ENCODE results near the gene SHOC2.

Gene SHOC2

DNA sequence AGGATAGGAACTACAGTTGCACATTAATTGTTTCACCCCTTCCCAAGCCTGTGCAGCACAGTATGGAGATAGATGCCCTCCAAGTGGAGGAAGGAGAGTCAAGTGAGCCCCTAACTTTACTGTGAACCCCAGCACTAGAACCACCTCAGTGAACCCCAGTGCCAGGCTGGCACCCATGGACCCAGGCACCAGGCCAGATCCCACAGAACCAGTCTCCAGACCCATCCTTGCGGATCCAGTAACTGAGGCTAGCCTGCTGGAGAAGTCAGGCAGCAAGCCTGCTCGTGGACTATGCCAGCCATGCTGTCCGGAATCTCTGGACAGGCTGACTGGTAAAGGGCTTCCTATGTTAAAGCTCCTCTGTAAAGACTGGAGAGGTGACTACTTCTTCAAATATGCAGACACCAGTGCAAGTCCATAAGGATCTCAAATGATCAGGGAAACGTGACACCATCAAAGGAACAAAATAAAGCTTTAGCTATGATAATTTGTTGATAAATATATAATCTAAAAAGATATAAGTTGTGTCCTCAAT lies 27.7 kb downstream of the SHOC2 start:
- DNase-seq: no peak

GRCh38 chr10:110951381-110951780 lies 32.0 kb downstream of the SHOC2 start:
- no peak for DNase-seq

GRCh38 chr10:110957606-110958005 lies 38.2 kb downstream of the SHOC2 start:
- no peak for DNase-seq

GRCh38 chr10:110959379-110960332 lies 40.3 kb downstream of the SHOC2 start:
- peak in 1 of 2 experiments; percentile 3 for DNase-seq

GRCh38 chr10:110960333-110960712 lies 40.9 kb downstream of the SHOC2 start:
- DNase-seq: no peak

- no peak for DNase-seq
Measured at GRCh38 chr10:110962443-110962842, 43.0 kb downstream of the SHOC2 start.

DNA sequence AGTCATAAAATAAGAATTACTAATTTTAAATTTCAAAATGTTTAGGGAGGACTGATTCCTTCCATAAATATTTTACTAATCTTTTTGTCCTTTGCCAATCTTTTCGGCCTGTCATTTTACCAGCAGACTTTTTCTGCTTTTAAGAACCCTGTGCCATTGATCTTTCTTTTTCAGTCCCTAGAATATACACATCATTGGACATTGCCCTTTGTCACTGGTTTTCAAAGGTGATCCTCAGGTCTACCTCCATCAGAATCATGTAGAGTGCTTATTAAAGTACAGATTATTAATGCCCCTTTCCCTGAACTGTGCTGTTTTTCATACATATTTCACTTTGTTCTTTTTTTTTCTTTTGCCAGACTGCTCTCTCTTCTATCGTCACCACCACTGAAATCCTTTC lies 43.8 kb downstream of the SHOC2 start:
- no peak for DNase-seq

GRCh38 chr10:110964681-110965080 lies 45.3 kb downstream of the SHOC2 start:
- DNase-seq: no peak

- DNase-seq: no peak
Measured at GRCh38 chr10:110965216-110965615, 45.8 kb downstream of the SHOC2 start.

DNA sequence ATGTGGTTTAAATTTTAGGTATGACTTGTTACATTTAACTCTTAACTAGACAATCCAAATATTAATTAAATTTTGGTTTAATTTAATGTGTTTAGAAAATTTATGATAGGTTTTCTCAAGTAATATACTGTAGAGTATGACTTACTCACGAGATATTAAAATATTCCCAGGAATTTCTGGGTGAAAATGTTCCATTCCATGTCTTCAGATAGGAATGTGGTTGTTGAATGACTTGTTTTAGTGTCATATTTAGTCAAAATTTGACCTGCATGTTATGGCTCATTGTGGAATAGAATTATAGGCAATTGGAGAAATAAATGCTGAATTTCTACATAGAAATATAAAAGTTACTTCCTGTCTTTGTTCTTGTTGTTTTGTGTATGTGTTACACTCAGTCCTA lies 46.7 kb downstream of the SHOC2 start:
- no peak for DNase-seq

GRCh38 chr10:110967009-110967630 lies 47.7 kb downstream of the SHOC2 start:
- DNase-seq: no peak

- DNase-seq: no peak
Measured at GRCh38 chr10:110967645-110968044, 48.2 kb downstream of the SHOC2 start.

- no peak for DNase-seq
Measured at GRCh38 chr10:110969183-110969582, 49.8 kb downstream of the SHOC2 start.

- no peak for DNase-seq
Measured at GRCh38 chr10:110971638-110972037, 52.2 kb downstream of the SHOC2 start.

DNA sequence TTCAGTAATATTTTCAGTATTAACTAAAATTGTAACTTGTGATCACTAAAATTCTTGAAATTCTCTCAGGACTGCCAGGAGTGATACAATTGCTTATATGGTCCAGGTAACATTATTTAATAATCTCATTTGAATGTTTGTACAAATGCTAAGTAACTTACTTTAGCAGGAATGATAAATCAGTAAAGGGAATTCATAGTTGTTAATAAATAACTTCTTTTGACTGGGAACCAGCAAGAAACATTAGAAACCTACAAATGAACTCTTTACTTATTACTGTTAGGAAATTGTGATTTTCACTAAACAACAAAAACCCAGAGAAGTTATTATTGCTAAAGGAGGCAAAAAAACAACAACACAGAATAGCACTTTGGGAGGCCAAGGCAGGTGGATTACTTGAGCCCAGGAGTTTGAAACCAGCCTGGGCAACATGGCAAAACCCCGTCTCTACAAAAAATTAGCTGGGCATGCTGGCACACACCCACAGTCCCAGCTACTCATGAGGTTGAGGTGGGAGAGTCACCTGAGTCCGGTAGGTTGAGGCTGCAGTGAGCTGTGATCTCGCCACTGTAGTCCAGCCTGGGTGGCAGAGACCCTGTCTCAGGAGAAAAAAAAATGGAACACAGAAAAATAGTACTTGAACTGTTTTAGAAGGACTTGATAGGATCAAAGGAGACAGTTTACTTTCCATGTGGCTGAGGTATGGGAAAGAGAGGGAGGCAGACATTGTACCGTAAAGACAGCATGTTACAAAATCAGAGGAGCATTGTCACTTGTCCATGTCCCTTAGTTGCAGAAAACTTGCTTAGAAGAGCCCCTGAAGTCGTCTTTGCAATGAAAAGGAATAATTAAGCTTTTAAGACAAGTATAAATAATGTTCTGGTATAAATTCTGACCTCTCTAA lies 53.1 kb downstream of the SHOC2 start:
- DNase-seq: no peak

GRCh38 chr10:110973400-110973799 lies 54.0 kb downstream of the SHOC2 start:
- DNase-seq: no peak

DNA sequence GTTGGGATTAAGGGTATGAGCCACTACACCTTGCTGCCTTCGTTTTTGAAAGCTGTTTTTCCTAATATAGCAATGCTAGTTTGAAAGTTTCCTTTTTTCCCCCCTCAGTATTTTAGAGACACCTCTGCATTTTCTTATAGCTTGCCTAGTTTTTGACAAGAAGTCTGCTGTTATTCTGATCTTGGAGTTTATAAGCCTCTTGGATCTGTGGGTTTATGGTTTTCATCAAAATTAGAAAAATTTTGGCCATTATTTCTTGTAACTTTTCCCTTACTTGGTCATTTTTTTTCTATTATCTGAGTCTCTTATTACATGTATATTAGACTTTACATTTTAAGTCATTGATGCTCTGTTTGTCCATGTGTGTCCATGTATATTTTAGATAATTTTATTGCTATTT lies 57.2 kb downstream of the SHOC2 start:
- no peak for DNase-seq

DNA sequence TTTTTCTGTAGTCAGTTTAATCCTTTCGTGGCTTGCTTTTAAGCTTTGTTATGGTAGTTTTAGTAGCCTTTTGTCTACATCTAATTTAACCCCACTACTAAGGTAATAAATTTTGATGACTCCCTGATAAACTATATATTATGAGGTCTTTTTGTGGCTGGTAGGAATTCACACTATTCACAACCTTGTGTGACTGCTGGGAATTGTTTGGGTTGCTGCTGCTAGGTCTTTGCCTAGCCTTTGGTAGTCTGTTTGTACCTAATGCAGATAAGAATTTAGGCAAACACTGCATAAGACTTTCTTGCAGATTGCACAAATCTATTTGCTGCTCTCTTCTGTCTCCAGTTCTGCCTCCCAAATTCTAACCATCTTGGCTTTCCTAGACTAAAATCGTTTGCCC lies 58.3 kb downstream of the SHOC2 start:
- DNase-seq: no peak

- no peak for DNase-seq
Measured at GRCh38 chr10:110978204-110978603, 58.8 kb downstream of the SHOC2 start.

DNA sequence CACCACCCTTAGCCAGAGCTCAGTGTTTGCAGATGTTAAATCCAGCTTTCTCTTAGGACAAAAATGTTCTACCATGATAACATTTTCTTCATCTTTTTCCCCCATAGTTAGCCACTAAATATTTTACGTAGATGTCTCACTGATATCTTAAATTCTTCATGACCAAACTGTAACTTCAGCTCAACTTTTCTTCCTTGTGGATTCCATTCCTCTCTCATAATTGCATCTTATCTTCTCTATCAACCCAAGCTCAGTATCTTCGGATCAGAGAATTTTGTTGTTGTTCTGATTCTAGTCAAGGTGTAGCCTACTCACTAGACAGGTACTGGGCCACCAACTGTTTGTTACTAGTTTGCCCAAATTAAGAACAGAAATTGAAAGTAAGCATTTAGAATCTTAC lies 60.2 kb downstream of the SHOC2 start:
- no peak for DNase-seq

GRCh38 chr10:110980807-110981206 lies 61.4 kb downstream of the SHOC2 start:
- DNase-seq: no peak

- DNase-seq: no peak
Measured at GRCh38 chr10:110983466-110983865, 64.1 kb downstream of the SHOC2 start.

All from NCI-H446 (cell line).